NCI-H146 treated with DMSO at 0.1 percent for 48 hours (cell line): ENCODE results near the gene EXOC6B.
"Not testable (repeated sequence)": the region's sequence is repeated elsewhere in the genome, so short reads cannot be mapped to it uniquely, and the experiment has no call there.

Source experiments
- DNase-seq: peaks from one replicate; lab custom pipeline; 2025; ENCODE audit not compliant: unreplicated experiment; lab: John Stamatoyannopoulos, UW

EXOC6B gene

GRCh38 chr2:72685638-72686213 lies 140.1 kb downstream of the EXOC6B start:
- DNase-seq: no peak

GRCh38 chr2:72682061-72682460 lies 143.8 kb downstream of the EXOC6B start:
- no peak for DNase-seq

- no peak for DNase-seq
Measured at GRCh38 chr2:72681016-72681995, 144.5 kb downstream of the EXOC6B start.

- no peak for DNase-seq
Measured at GRCh38 chr2:72678024-72678423, 147.8 kb downstream of the EXOC6B start.

GRCh38 chr2:72676341-72677025 lies 149.3 kb downstream of the EXOC6B start:
- no peak for DNase-seq

- no peak for DNase-seq
Measured at GRCh38 chr2:72674982-72675915, 150.6 kb downstream of the EXOC6B start.

GRCh38 chr2:72673279-72673678 lies 152.6 kb downstream of the EXOC6B start:
- DNase-seq: no peak

- no peak for DNase-seq
Measured at GRCh38 chr2:72669121-72669520, 156.7 kb downstream of the EXOC6B start.

- DNase-seq: no peak
Measured at GRCh38 chr2:72668647-72669046, 157.2 kb downstream of the EXOC6B start.

GRCh38 chr2:72665448-72665847 lies 160.4 kb downstream of the EXOC6B start:
- DNase-seq: no peak

GRCh38 chr2:72661985-72662384 lies 163.8 kb downstream of the EXOC6B start:
- DNase-seq: no peak

- DNase-seq: no peak
Measured at GRCh38 chr2:72649810-72650209, 176.0 kb downstream of the EXOC6B start.

GRCh38 chr2:72641221-72641620 lies 184.6 kb downstream of the EXOC6B start:
- DNase-seq: not testable (repeated sequence)

- DNase-seq: no peak
Measured at GRCh38 chr2:72638600-72639211, 187.1 kb downstream of the EXOC6B start.

GRCh38 chr2:72636210-72636609 lies 189.6 kb downstream of the EXOC6B start:
- DNase-seq: no peak

GRCh38 chr2:72630767-72631166 lies 195.1 kb downstream of the EXOC6B start:
- DNase-seq: no peak

GRCh38 chr2:72629062-72629461 lies 196.8 kb downstream of the EXOC6B start:
- DNase-seq: no peak

GRCh38 chr2:72627083-72627482 lies 198.8 kb downstream of the EXOC6B start:
- no peak for DNase-seq

GRCh38 chr2:72625366-72625765 lies 200.5 kb downstream of the EXOC6B start:
- no peak for DNase-seq

- no peak for DNase-seq
Measured at GRCh38 chr2:72623481-72623880, 202.4 kb downstream of the EXOC6B start.
